ENCODE results near the gene PTPN3.
A peak's percentile ranks its signal among the peaks of the same experiment; 100 is the strongest.
"Not testable (repeated sequence)": the region's sequence is repeated elsewhere in the genome, so short reads cannot be mapped to it uniquely, and the experiment has no call there.

Gene PTPN3

GRCh38 chr9:109401169-109401989 is 96.7 kb downstream of the PTPN3 start:
- peak; percentile 74 for DNase-seq (ENCODE audit: low spot score)

- DNase-seq (ENCODE audit: low spot score): no peak
Measured at GRCh38 chr9:109399258-109399767, 98.8 kb downstream of the PTPN3 start.

- DNase-seq (ENCODE audit: low spot score): no peak
Measured at GRCh38 chr9:109391176-109391575, 106.9 kb downstream of the PTPN3 start.

DNA sequence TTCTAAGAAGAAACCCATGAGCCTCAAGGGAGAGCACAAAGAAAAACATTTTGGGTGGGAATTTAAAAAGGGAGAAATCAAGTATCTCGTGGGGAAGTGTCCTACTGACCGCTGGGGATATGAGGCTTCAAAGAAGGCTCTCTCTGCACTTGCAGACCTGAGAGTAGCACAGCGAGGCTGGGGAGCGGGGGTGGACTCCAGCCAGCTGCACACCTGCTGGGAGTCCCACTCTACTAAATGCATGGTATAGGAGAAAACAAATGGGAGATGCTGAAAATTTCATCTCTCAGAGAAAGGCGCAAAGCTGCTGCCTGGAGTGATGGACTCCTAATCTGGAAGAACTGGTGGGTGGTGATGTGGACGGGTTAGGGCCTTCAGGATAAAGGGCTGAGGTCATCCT is 110.3 kb downstream of the PTPN3 start:
- no peak for DNase-seq (ENCODE audit: low spot score)

DNA sequence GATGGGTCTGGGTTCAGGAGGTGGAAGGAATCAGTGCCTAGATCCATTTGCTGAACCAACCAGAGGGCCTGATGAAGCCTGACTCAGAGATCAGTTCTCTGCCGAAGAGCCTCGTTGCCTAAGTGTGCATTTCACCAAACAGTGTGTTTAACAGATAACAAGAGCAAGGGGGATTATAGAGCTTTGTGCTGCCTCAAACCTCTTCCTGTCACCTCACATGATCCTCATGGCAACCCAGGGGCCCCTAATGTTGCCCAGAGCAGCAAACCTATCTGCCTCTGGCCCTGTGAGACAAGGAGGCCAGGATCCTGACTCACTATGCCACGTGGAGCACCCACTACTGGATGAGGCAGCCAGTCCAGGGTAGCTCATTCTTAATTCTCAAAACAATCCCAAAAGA is 110.9 kb downstream of the PTPN3 start:
- no peak for DNase-seq (ENCODE audit: low spot score)

- DNase-seq (ENCODE audit: low spot score): no peak
Measured at GRCh38 chr9:109385499-109385898, 112.6 kb downstream of the PTPN3 start.

- no peak for DNase-seq (ENCODE audit: low spot score)
Measured at GRCh38 chr9:109383947-109384346, 114.2 kb downstream of the PTPN3 start.

GRCh38 chr9:109383356-109383755 is 114.8 kb downstream of the PTPN3 start:
- no peak for DNase-seq (ENCODE audit: low spot score)

DNA sequence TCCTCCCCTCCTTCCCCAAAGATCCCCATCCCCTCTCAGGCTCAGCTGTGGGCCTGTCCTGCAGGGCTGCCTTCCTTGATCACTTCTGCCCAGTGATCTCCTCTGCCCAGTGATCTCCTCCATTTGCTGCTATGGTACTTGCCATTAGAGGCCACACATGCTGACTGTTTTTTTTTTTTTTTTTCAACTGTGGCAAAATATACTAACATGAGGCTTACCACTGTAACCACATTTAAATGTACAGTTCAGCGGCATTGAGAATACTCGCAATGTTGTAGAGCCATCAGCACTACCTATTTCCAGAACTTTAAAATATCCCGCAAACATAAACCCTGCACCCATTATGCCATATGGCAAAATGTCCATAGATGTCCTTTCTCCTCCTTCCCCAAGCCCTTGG is 115.5 kb downstream of the PTPN3 start:
- DNase-seq (ENCODE audit: low spot score): no peak

DNA sequence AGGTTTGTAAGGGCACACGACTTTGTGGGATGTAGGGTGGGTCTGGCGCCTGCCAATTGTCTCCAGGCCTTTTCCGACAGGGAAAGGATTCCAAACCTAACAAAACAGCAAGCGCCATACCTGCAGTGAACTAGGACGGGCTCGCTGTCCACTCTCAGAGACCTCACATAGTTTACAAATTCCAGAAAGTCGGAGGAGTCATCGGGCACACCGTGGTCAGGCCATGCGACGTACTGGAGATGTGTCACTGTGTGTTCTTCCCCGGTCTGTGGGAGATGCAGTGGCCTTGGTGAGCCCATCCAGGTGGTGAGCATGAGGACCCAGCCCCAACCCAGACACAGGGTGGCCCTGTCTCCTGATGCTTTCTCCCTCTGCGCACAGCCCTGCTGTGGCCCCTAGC is 115.9 kb downstream of the PTPN3 start:
- no peak for DNase-seq (ENCODE audit: low spot score)

GRCh38 chr9:109381011-109381729 is 116.9 kb downstream of the PTPN3 start:
- DNase-seq (ENCODE audit: low spot score): no peak

DNA sequence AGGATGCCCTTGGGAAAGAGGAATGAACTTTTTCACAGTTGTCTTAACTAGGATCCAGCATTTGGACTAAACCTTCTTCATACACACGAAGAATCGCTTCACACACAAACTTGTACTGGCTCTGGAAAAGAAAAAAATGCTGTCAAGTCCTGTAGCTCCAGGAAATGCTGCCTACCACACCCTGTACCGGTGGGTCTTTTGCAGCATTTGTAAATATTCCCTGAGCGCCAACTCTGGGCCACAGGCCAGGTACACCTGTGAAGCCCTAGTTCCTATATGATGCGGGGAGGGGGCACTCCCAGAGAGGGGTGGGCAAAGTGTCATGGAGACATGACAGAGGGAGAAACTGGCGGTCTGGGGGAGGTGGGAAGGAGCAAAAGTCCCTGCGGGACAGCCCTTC is 118.6 kb downstream of the PTPN3 start:
- no peak for DNase-seq (ENCODE audit: low spot score)

GRCh38 chr9:109378316-109378715 is 119.8 kb downstream of the PTPN3 start:
- no peak for DNase-seq (ENCODE audit: low spot score)

GRCh38 chr9:109372246-109372645 is 125.9 kb downstream of the PTPN3 start:
- no peak for DNase-seq (ENCODE audit: low spot score)

- DNase-seq (ENCODE audit: low spot score): no peak
Measured at GRCh38 chr9:109371374-109371773, 126.7 kb downstream of the PTPN3 start.

DNA sequence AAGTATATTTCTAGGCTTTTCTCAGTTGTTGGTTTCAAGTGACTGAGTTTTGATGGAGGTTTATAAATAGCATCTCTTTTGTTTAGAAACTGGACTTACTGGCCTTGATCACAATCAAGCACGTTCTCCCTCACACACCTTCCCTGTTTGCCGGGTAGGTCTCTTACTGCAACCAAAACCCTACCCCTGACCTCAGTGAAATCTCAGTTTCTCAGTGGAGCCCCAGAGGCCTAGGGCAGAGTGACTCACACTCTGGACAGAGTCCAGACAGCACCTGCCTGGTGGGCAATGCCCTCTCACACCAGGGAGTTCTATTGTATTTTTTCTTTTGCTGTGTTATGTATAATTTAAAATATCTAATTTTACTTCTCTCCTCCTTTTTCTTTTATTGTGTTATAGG is 128.8 kb downstream of the PTPN3 start:
- no peak for DNase-seq (ENCODE audit: low spot score)

- DNase-seq (ENCODE audit: low spot score): no peak
Measured at GRCh38 chr9:109360771-109361170, 137.3 kb downstream of the PTPN3 start.

DNA sequence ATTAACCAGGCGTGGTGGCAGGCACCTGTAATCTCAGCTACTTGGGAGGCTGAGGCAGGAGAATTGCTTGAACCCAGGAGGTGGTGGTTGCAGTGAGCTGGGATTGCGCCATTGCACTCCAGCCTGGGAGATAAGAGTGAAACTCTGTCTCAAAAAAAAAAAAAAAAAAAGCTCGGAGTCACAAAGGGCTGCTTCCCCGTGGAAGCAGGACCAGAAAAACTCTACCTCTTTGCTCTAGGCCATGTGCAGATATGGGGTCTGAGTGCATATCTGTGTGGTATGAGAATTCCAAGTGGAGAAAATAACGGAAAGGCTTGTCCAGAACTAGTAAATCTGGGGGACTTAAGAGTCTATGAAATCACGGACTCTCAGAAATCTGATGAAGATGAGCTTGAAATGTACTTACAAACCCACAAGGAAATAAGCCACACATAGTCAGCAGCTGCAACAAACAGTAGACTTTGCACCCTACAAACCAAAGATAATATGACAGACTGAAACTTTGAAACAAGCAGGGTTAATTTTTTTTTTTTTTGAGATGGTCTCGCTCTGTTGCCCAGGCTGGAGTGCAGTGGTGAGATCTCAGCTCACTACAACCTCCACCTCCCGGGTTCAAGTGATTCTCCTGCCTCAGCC is 139.0 kb downstream of the PTPN3 start:
- DNase-seq (ENCODE audit: low spot score): not testable (repeated sequence)

- DNase-seq (ENCODE audit: low spot score): no peak
Measured at GRCh38 chr9:109355564-109356297, 142.4 kb downstream of the PTPN3 start.

- no peak for DNase-seq (ENCODE audit: low spot score)
Measured at GRCh38 chr9:109354190-109354589, 143.9 kb downstream of the PTPN3 start.

- DNase-seq (ENCODE audit: low spot score): no peak
Measured at GRCh38 chr9:109351032-109351431, 147.1 kb downstream of the PTPN3 start.

- no peak for DNase-seq (ENCODE audit: low spot score)
Measured at GRCh38 chr9:109349421-109349846, 148.7 kb downstream of the PTPN3 start.

Data from D341Med (cell line).